ENCODE results near the gene TAC4. TPM values are rescaled to one million over a fixed set of nuclear protein-coding genes. Genes with fewer than 3 reads are reported as not detected.

The TAC4 gene
- total RNA-seq, 2 experiments from 2014 or later = not detected

GRCh38 chr17:49875685-49876084 lies 27.8 kb upstream of the TAC4 start:
- TF ChIP-seq CTCF (conservative IDR thresholded peaks at IDR 0.05; ENCODE audit: low read length) = no peak
- TF ChIP-seq EZH2phosphoT487 (IDR thresholded peaks at IDR 0.05; ENCODE audit: borderline replicate concordance, low read depth, low read length) = no peak
- no peak for DNase-seq (ENCODE audit: low spot score)
- Histone ChIP-seq H3K4me1 (ENCODE audit: insufficient read depth, low read length, poor library complexity, severe bottlenecking) (peaks cover 3% of the 10 kb centered on the region), H3K4me3 (ENCODE audit: low read depth, low read length, poor library complexity, severe bottlenecking) (no peak overlapping the region), H3K36me3 (ENCODE audit: insufficient read depth, low read length) (no peaks in the 10 kb centered on the region), H3K4me2 (ENCODE audit: low read length) (no peak overlapping the region), H2AFZ (ENCODE audit: low read length) (no peak overlapping the region), H3K9me3 (ENCODE audit: low read length) (no peaks in the 10 kb centered on the region), H3K79me2 (ENCODE audit: insufficient read depth, low read depth, low read length) (no peaks in the 10 kb centered on the region), H4K20me1 (ENCODE audit: insufficient read depth, low read length) (no peaks in the 10 kb centered on the region), H3K9me2 (ENCODE audit: insufficient read depth, low read length) (no peaks in the 10 kb centered on the region), H3K27ac (ENCODE audit: low read depth, low read length, poor library complexity, severe bottlenecking) (no peak overlapping the region)
- POLR2A ChIA-PET = interaction anchor here (0.6 kb wide), 1 partner anchor 84 kb away, joined by 3 read pairs; no protein-coding TSS in a partner anchor
- BruUV-seq (replicated peaks) = no TSS peak
- CTCF ChIA-PET (ENCODE audit: unreplicated experiment) = no interaction called here
- intact Hi-C loops (cut with micrococcal nuclease; ENCODE audit: unreplicated experiment) = no loop called here

- Histone ChIP-seq H3K27ac (ENCODE audit: low read depth, low read length, poor library complexity, severe bottlenecking) (no peak overlapping the region), H3K4me3 (ENCODE audit: low read depth, low read length, poor library complexity, severe bottlenecking) (no peak overlapping the region), H3K9me2 (ENCODE audit: insufficient read depth, low read length) (no peaks in the 10 kb centered on the region), H4K20me1 (ENCODE audit: insufficient read depth, low read length) (no peaks in the 10 kb centered on the region), H3K4me2 (ENCODE audit: low read length) (no peak overlapping the region), H3K9me3 (ENCODE audit: low read length) (no peaks in the 10 kb centered on the region), H3K36me3 (ENCODE audit: insufficient read depth, low read length) (no peaks in the 10 kb centered on the region), H3K4me1 (ENCODE audit: insufficient read depth, low read length, poor library complexity, severe bottlenecking) (peaks cover 3% of the 10 kb centered on the region), H2AFZ (ENCODE audit: low read length) (no peak overlapping the region), H3K79me2 (ENCODE audit: insufficient read depth, low read depth, low read length) (no peaks in the 10 kb centered on the region)
- no peak for TF ChIP-seq EZH2phosphoT487 (IDR thresholded peaks at IDR 0.05; ENCODE audit: borderline replicate concordance, low read depth, low read length)
- no peak for TF ChIP-seq CTCF (conservative IDR thresholded peaks at IDR 0.05; ENCODE audit: low read length)
- BruUV-seq (replicated peaks) = no TSS peak
- ChIA-PET CTCF (ENCODE audit: unreplicated experiment) (no interaction called here), POLR2A (interaction anchor here (0.6 kb wide), 1 partner anchor 167 kb away, joined by 3 read pairs; no protein-coding TSS in a partner anchor)
- DNase-seq (ENCODE audit: low spot score) = no peak
- intact Hi-C loops (cut with micrococcal nuclease; ENCODE audit: unreplicated experiment) = no loop called here
These were observed 27.0 kb upstream of the TAC4 start for GRCh38 chr17:49874911-49875310.

- DNase-seq (ENCODE audit: low spot score) = no peak
- CTCF ChIA-PET (ENCODE audit: unreplicated experiment) = interaction anchor here (0.6 kb wide), 1 partner anchor 175 kb away, joined by 3 read pairs; no protein-coding TSS in a partner anchor
- H3K9me2 ChIP-seq (ENCODE audit: insufficient read depth, low read length) = no peaks in the 10 kb centered on the region
- H3K4me1 ChIP-seq (ENCODE audit: insufficient read depth, low read length, poor library complexity, severe bottlenecking) = peaks cover 3% of the 10 kb centered on the region
- H3K27ac ChIP-seq (ENCODE audit: low read depth, low read length, poor library complexity, severe bottlenecking) = no peak overlapping the region
- no TSS peak for BruUV-seq (replicated peaks)
- no peaks in the 10 kb centered on the region for H3K79me2 ChIP-seq (ENCODE audit: insufficient read depth, low read depth, low read length)
- intact Hi-C loops (cut with micrococcal nuclease; ENCODE audit: unreplicated experiment) = no loop called here
- no peaks in the 10 kb centered on the region for H3K9me3 ChIP-seq (ENCODE audit: low read length)
- no peak overlapping the region for H2AFZ ChIP-seq (ENCODE audit: low read length)
- H4K20me1 ChIP-seq (ENCODE audit: insufficient read depth, low read length) = no peaks in the 10 kb centered on the region
- POLR2A ChIA-PET = no interaction called here
- TF ChIP-seq CTCF (conservative IDR thresholded peaks at IDR 0.05; ENCODE audit: low read length) (no peak), EZH2phosphoT487 (IDR thresholded peaks at IDR 0.05; ENCODE audit: borderline replicate concordance, low read depth, low read length) (no peak)
- no peak overlapping the region for H3K4me2 ChIP-seq (ENCODE audit: low read length)
- H3K4me3 ChIP-seq (ENCODE audit: low read depth, low read length, poor library complexity, severe bottlenecking) = no peak overlapping the region
- no peaks in the 10 kb centered on the region for H3K36me3 ChIP-seq (ENCODE audit: insufficient read depth, low read length)
These were observed 26.1 kb upstream of the TAC4 start for GRCh38 chr17:49873926-49874325.
